ENCODE results near the gene RET.

DNA sequence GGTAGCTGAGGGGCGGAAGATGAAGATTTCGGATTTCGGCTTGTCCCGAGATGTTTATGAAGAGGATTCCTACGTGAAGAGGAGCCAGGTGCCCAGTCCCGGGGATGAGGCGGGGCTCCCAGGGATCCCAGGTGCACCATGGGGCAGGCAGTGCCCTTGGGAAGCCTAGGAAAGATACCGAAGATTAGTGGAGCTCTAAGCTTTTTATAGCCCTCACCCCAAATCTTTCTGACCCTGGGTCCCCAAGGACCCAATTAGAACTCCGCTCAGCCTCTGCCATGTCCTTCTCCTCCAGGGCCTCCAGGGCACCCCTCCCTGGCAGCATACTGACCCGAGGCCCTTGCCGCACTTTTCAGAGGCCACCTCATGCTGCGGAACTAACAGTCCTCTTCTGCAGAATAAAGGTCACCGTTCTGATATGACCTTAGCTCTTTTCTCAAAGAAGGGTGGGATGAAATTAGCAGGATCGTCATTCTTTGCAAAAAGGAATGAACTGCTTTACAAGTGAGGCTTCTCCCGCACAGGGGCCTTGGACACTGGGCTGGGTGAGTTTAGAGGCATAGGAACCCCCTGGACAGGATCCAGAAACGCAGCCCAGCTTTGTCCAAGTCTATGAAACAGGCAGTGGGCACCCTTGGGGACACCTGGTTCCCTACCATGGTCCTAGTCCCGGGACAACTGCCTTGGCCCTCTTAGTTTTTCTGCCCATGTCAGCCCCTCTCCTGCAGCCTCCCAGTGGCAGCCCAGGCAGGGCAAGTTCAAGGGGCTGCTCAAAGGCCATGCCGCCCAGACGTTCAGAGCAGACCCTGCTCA is 43.5 kb downstream of the RET start:
- TF ChIP-seq, protein P1, sequence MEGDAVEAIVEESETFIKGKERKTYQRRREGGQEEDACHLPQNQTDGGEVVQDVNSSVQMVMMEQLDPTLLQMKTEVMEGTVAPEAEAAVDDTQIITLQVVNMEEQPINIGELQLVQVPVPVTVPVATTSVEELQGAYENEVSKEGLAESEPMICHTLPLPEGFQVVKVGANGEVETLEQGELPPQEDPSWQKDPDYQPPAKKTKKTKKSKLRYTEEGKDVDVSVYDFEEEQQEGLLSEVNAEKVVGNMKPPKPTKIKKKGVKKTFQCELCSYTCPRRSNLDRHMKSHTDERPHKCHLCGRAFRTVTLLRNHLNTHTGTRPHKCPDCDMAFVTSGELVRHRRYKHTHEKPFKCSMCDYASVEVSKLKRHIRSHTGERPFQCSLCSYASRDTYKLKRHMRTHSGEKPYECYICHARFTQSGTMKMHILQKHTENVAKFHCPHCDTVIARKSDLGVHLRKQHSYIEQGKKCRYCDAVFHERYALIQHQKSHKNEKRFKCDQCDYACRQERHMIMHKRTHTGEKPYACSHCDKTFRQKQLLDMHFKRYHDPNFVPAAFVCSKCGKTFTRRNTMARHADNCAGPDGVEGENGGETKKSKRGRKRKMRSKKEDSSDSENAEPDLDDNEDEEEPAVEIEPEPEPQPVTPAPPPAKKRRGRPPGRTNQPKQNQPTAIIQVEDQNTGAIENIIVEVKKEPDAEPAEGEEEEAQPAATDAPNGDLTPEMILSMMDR (IDR thresholded peaks at IDR 0.05), result no peak
- no peak for TF ChIP-seq POLR2A (IDR thresholded peaks at IDR 0.05)

Data from thyroid gland (tissue), 4 donors.